ENCODE results near the gene IL17C.

IL17C gene

DNA sequence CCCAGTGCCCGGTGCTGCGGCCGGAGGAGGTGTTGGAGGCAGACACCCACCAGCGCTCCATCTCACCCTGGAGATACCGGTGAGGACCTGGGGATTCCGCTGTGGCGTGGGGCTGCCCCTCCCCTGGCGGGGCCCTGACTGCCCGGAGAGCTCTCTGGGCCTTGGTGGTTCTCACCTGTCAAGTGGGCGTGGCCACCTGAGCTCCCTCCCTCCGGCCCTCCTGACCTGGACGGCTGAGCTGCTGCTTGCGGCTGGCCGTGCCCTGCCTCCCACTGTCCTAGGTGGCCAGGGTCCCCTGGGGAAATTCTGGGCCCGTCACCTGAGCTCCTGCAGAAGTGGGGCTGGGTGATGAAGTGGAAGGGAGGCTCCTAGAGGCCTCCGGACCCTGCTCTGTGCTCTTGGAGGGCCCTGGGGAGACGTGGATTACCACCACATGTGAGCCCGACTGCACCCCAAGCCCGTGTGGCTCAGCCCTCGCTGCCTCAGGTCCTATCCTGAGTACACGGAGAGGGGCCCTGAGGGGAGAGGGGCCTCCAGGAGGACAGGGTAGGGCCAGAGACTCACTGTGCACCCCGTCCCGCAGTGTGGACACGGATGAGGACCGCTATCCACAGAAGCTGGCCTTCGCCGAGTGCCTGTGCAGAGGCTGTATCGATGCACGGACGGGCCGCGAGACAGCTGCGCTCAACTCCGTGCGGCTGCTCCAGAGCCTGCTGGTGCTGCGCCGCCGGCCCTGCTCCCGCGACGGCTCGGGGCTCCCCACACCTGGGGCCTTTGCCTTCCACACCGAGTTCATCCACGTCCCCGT is 1.1 kb downstream of the IL17C start:
- Histone ChIP-seq H3K27ac (no peak overlapping the region), H3K4me1 (peaks cover 62 to 94% (median 91%) of the 10 kb centered on the region in 10 experiments), H3K4me3 (peak overlapping the region in 1 of 10 experiments; percentile 11; a peak in 1 of 20 replicates), H3K4me2 (peak overlapping the region; percentile 3 to 96 (median 73); a peak in 17 of 22 replicates), H3K9ac (no peak overlapping the region), H3K9me3 (replicated peaks in 1 of 11) (no peaks in the 10 kb centered on the region; a peak in 1 of 22 replicates), H3K27me3 (peaks cover 49 to 82% (median 75%) of the 10 kb centered on the region in 11 experiments), H4K20me1 (peaks cover 57 to 91% (median 78%) of the 10 kb centered on the region in 11 experiments), H3K36me3 (peaks cover 18 to 25% (median 23%) of the 10 kb centered on the region in 11 experiments; a peak in 21 of 22 replicates)
- TF ChIP-seq Cebpa-rat (IDR thresholded peaks at IDR 0.05) = no peak

DNA sequence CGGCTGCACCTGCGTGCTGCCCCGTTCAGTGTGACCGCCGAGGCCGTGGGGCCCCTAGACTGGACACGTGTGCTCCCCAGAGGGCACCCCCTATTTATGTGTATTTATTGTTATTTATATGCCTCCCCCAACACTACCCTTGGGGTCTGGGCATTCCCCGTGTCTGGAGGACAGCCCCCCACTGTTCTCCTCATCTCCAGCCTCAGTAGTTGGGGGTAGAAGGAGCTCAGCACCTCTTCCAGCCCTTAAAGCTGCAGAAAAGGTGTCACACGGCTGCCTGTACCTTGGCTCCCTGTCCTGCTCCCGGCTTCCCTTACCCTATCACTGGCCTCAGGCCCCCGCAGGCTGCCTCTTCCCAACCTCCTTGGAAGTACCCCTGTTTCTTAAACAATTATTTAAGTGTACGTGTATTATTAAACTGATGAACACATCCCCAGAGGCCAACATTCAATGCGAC is 1.7 kb downstream of the IL17C start:
- H3K4me3 ChIP-seq = no peak overlapping the region
- H3K27ac ChIP-seq = no peak overlapping the region
- peak overlapping the region; percentile 37 to 96 (median 73); a peak in 16 of 22 replicates for H3K4me2 ChIP-seq
- H3K36me3 ChIP-seq = peaks cover 23 to 31% (median 29%) of the 10 kb centered on the region in 11 experiments; a peak in 21 of 22 replicates
- peaks cover 58 to 94% (median 90%) of the 10 kb centered on the region in 10 experiments for H3K4me1 ChIP-seq
- H3K9ac ChIP-seq = 0 out of 22 replicates have a peak overlapping the region, but pooled peaks of 1 of the 11 experiments have one; percentile 14
- TF ChIP-seq Cebpa-rat (IDR thresholded peaks at IDR 0.05) = no peak
- peaks cover 49 to 81% (median 74%) of the 10 kb centered on the region in 11 experiments for H3K27me3 ChIP-seq
- H4K20me1 ChIP-seq = peaks cover 63 to 96% (median 80%) of the 10 kb centered on the region in 11 experiments
- H3K9me3 ChIP-seq (replicated peaks in 1 of 11) = no peaks in the 10 kb centered on the region; a peak in 1 of 22 replicates

DNA sequence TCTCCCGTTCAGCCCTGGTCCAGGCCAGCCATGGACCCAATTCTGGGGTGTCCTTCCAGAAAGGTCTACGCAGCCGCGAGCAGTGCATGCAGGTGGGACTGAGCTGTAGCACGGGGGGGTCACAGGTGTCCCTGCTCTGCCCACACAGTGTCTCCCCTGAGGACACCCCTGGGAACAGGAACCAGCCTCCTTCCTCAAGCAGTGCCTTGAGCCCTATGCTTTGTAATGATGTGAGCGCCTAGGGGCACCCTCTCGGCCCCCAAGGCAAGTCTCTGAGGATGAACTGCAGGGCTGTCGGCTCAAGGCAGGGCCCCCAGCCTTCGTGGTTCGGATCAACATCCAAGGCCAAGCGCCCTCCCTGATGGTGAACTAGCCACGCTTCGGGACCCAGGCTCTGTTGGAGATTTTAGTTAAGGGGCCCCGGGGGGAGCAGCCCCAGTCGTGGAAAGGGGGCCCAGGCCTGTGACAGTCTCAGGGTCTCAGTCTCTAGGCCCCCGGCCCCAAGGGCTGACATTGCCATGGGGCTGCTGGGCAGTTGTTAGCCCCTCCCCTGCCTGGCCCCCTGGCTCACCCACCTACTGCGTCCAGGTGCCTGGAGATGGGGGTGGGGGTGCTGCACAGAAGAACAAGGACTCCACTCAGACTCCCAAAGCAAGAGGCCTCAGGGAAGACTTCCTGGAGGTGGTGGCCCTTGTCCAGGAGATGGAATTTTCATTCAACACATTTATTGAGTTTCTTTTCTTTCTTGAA is 2.3 kb downstream of the IL17C start:
- Histone ChIP-seq H3K4me3 (0 out of 20 replicates have a peak overlapping the region, but pooled peaks of 1 of the 10 experiments have one; percentile 11), H3K9me3 (replicated peaks in 1 of 11) (no peaks in the 10 kb centered on the region; a peak in 1 of 22 replicates), H3K4me2 (peak overlapping the region; percentile 37 to 96 (median 72); a peak in 17 of 22 replicates), H3K27me3 (peaks cover 49 to 75% (median 68%) of the 10 kb centered on the region in 11 experiments), H3K27ac (no peak overlapping the region), H3K9ac (peak overlapping the region in 3 of 11 experiments; percentile 8 to 33 (median 14); a peak in 1 of 22 replicates), H3K36me3 (peaks cover 29 to 37% (median 35%) of the 10 kb centered on the region in 11 experiments; a peak in 21 of 22 replicates), H3K4me1 (peaks cover 54 to 94% (median 90%) of the 10 kb centered on the region in 10 experiments), H4K20me1 (peaks cover 69 to 96% (median 82%) of the 10 kb centered on the region in 11 experiments)
- TF ChIP-seq Cebpa-rat (IDR thresholded peaks at IDR 0.05) = no peak

DNA sequence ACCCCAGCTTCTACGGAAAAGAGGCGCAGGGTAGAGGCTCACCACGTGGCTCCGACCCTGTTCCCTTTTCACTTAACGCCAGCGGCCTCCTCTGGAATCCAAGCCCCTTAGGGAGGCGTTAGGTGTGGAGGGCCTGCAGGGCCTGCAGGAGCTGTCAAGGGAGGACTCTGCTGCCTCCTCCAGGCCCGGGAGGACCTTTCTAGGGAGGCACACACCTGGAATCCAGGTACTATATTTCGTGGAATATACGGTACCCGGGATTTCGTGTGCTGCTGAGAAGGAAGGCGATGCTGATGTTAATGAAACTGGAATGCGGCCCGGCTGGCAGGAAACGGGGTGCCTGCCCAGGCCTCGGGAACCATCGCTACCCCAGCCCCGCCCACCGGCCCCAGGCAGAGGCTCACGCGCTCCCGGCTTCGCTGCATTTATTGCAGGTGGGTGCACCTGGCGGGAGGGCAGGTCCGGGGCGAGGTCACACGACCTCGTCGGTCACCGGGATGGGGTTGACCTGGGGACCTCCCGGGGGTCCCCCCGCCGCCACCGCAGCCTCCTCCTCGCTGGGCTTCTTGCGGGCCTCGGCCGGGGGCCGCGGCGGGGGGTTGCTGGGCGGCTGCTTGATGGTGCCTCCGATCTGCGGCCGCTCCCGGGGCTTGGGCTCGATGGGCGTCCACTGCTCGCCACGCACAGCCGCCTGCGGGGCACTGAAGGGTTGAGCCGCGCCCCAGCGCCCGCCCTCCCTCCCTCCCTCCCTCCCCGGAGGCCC is 4.7 kb downstream of the IL17C start:
- H3K4me3 ChIP-seq = no peak overlapping the region
- H3K9ac ChIP-seq = no peak overlapping the region
- H3K9me3 ChIP-seq (replicated peaks in 1 of 11) = no peaks in the 10 kb centered on the region; a peak in 1 of 22 replicates
- H3K4me2 ChIP-seq = peak overlapping the region in 4 of 11 experiments; percentile 0 to 21 (median 4); a peak in 3 of 22 replicates
- H3K4me1 ChIP-seq = peaks cover 55 to 94% (median 91%) of the 10 kb centered on the region in 10 experiments
- H3K27ac ChIP-seq = no peak overlapping the region
- no peak for TF ChIP-seq Cebpa-rat (IDR thresholded peaks at IDR 0.05)
- H4K20me1 ChIP-seq = peaks cover 93 to 100% (median 97%) of the 10 kb centered on the region in 11 experiments
- H3K36me3 ChIP-seq = peaks cover 45 to 61% (median 51%) of the 10 kb centered on the region in 11 experiments
- peaks cover 37 to 51% (median 45%) of the 10 kb centered on the region in 11 experiments for H3K27me3 ChIP-seq

DNA sequence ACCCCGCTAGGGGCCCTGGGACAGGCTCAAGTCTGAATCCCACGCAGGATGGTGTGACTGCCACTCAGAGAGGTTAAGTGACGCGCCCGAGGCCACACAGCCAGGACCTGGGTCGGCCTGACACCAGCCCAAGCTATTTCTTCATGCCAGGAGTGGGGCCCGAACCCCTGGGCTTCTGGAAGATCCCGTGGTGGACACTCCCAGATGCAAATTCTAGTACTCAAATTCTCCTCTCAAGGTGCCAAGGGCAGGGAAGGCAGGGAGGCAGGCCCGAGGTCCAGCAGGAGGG is 5.2 kb downstream of the IL17C start:
- peak overlapping the region in 7 of 11 experiments; percentile 1 to 46 (median 26); a peak in 8 of 22 replicates for H3K4me2 ChIP-seq
- peaks cover 45 to 64% (median 53%) of the 10 kb centered on the region in 11 experiments for H3K36me3 ChIP-seq
- peaks cover 94 to 100% (median 97%) of the 10 kb centered on the region in 11 experiments for H4K20me1 ChIP-seq
- no peak overlapping the region for H3K9ac ChIP-seq
- no peak overlapping the region for H3K27ac ChIP-seq
- no peak for TF ChIP-seq Cebpa-rat (IDR thresholded peaks at IDR 0.05)
- peaks cover 32 to 46% (median 40%) of the 10 kb centered on the region in 11 experiments for H3K27me3 ChIP-seq
- H3K4me3 ChIP-seq = no peak overlapping the region
- no peaks in the 10 kb centered on the region; a peak in 1 of 22 replicates for H3K9me3 ChIP-seq (replicated peaks in 1 of 11)
- peaks cover 55 to 94% (median 91%) of the 10 kb centered on the region in 10 experiments for H3K4me1 ChIP-seq

DNA sequence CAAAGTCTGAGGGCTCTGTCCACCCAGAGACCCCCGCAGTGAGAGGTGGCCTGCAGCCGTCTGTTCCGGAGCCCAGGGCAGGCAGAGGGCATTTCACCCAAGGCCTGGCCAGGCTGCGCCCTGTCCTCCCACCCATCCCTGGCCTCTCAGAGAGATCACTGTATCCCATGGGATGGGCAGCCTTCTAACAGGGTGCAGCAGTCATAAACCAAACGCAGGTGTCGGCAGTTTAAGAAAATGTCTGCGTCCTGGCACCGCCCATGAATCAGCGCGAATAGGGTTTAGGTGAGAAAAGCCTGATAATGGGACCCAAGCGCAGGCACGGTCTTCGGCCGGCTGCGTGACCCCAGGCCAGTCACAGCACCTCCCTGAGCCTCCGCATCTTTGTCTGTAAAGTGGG is 7.1 kb downstream of the IL17C start:
- Histone ChIP-seq H3K27me3 (peaks cover 13 to 27% (median 21%) of the 10 kb centered on the region in 11 experiments), H4K20me1 (peaks cover 94 to 100% (median 98%) of the 10 kb centered on the region in 11 experiments), H3K36me3 (peaks cover 45 to 80% (median 61%) of the 10 kb centered on the region in 11 experiments)

DNA sequence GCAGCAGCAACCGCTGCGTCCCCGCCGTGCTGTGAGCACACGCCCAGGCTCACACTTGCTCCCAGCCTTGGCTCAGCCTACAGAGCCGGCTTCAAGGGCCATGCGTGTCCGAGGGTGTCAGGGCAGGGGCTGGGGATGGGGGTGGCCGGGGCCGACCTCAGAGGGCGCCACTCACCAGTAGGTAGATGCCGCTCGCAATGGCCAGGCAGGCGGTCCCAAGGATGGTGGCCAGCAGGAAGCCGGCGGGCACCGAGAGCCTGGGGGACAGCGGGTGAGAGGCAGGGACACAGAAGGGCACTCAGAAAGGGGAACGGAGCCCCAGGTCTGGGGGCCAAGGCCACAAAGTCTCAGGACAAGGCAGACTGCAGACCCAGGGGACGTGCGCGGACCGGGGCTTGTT is 7.6 kb downstream of the IL17C start:
- peak overlapping the region in 1 of 11 experiments; percentile 99; a peak in 1 of 22 replicates for H3K27ac ChIP-seq
- peak overlapping the region in 10 of 11 experiments; percentile 1 to 100 (median 100); a peak in 16 of 22 replicates for H3K4me2 ChIP-seq
- peaks cover 42 to 84% (median 80%) of the 10 kb centered on the region in 10 experiments for H3K4me1 ChIP-seq
- peaks cover 9 to 23% (median 16%) of the 10 kb centered on the region in 11 experiments for H3K27me3 ChIP-seq
- no peak overlapping the region for H3K4me3 ChIP-seq
- no peaks in the 10 kb centered on the region; a peak in 1 of 22 replicates for H3K9me3 ChIP-seq (replicated peaks in 1 of 11)
- peaks cover 45 to 80% (median 61%) of the 10 kb centered on the region in 11 experiments for H3K36me3 ChIP-seq
- H4K20me1 ChIP-seq = peaks cover 91 to 98% (median 96%) of the 10 kb centered on the region in 11 experiments
- peak overlapping the region in 7 of 11 experiments; percentile 18 to 99 (median 93); a peak in 4 of 22 replicates for H3K9ac ChIP-seq
- TF ChIP-seq Cebpa-rat (IDR thresholded peaks at IDR 0.05) = no peak

More for the DNA sequence above, 7.1 kb downstream of the IL17C start:
- H3K4me1 ChIP-seq = peaks cover 47 to 89% (median 84%) of the 10 kb centered on the region in 10 experiments
- H3K4me2 ChIP-seq = peak overlapping the region; percentile 1 to 100 (median 98); a peak in 15 of 22 replicates
- no peak overlapping the region for H3K4me3 ChIP-seq
- H3K9me3 ChIP-seq (replicated peaks in 1 of 11) = no peaks in the 10 kb centered on the region; a peak in 1 of 22 replicates
- TF ChIP-seq Cebpa-rat (IDR thresholded peaks at IDR 0.05) = no peak
- peak overlapping the region in 2 of 11 experiments; percentile 9 to 13; a peak in 1 of 22 replicates for H3K9ac ChIP-seq
- no peak overlapping the region for H3K27ac ChIP-seq
